HL-60/S4 treated with retinoic acid at 250 ng/mL for 4 days and 3 days (cell line): ENCODE results near the gene TRPC4.
"Not testable (repeated sequence)": the region's sequence is repeated elsewhere in the genome, so short reads cannot be mapped to it uniquely, and the experiment has no call there.

Experiments
- in situ Hi-C: fragments of 300-500 bp; cut with MboI; formaldehyde crosslinking; loops from 2 replicates; pipeline ENCODE4 v1.7.0; 2022; ENCODE audit warnings: low sequenced_read_pairs

Gene TRPC4

GRCh38 chr13:37835392-37835791 lies 34.2 kb downstream of the TRPC4 start:
- in situ Hi-C loops: no loop called here

- in situ Hi-C loops: no loop called here
These were observed 36.2 kb downstream of the TRPC4 start for GRCh38 chr13:37833411-37833810.

- in situ Hi-C loops: no loop called here
These were observed 53.3 kb downstream of the TRPC4 start for GRCh38 chr13:37816276-37816675.

GRCh38 chr13:37811441-37811840 lies 58.1 kb downstream of the TRPC4 start:
- in situ Hi-C loops: no loop called here

GRCh38 chr13:37806666-37807065 lies 62.9 kb downstream of the TRPC4 start:
- in situ Hi-C loops: no loop called here

GRCh38 chr13:37797631-37798030 lies 71.9 kb downstream of the TRPC4 start:
- in situ Hi-C loops: no loop called here

GRCh38 chr13:37796795-37797194 lies 72.8 kb downstream of the TRPC4 start:
- in situ Hi-C loops: not testable (repeated sequence)

- in situ Hi-C loops: no loop called here
These were observed 74.2 kb downstream of the TRPC4 start for GRCh38 chr13:37795326-37795725.

- in situ Hi-C loops: no loop called here
These were observed 77.9 kb downstream of the TRPC4 start for GRCh38 chr13:37791699-37792098.

GRCh38 chr13:37788346-37788745 lies 81.2 kb downstream of the TRPC4 start:
- in situ Hi-C loops: no loop called here

- in situ Hi-C loops: no loop called here
These were observed 91.9 kb downstream of the TRPC4 start for GRCh38 chr13:37777676-37778075.

GRCh38 chr13:37775871-37776270 lies 93.7 kb downstream of the TRPC4 start:
- in situ Hi-C loops: no loop called here

- in situ Hi-C loops: no loop called here
These were observed 96.9 kb downstream of the TRPC4 start for GRCh38 chr13:37772644-37773043.

GRCh38 chr13:37769545-37769944 lies 100.0 kb downstream of the TRPC4 start:
- in situ Hi-C loops: no loop called here

- in situ Hi-C loops: no loop called here
These were observed 100.5 kb downstream of the TRPC4 start for GRCh38 chr13:37769078-37769477.

- in situ Hi-C loops: no loop called here
These were observed 103.1 kb downstream of the TRPC4 start for GRCh38 chr13:37766502-37766901.

GRCh38 chr13:37755349-37755748 lies 114.2 kb downstream of the TRPC4 start:
- in situ Hi-C loops: no loop called here

GRCh38 chr13:37753776-37754175 lies 115.8 kb downstream of the TRPC4 start:
- in situ Hi-C loops: no loop called here

GRCh38 chr13:37752146-37752545 lies 117.4 kb downstream of the TRPC4 start:
- in situ Hi-C loops: no loop called here

- in situ Hi-C loops: no loop called here
These were observed 118.5 kb downstream of the TRPC4 start for GRCh38 chr13:37751025-37751424.

- in situ Hi-C loops: no loop called here
These were observed 120.7 kb downstream of the TRPC4 start for GRCh38 chr13:37748913-37749312.

GRCh38 chr13:37747071-37747612 lies 122.4 kb downstream of the TRPC4 start:
- in situ Hi-C loops: no loop called here

- in situ Hi-C loops: no loop called here
These were observed 128.0 kb downstream of the TRPC4 start for GRCh38 chr13:37741536-37741935.
